ENCODE data around the gene RAB28. TPM values are rescaled to one million over a fixed set of nuclear protein-coding genes. Genes with fewer than 3 reads are reported as not detected.

RAB28 gene
- total RNA-seq, 1 donor from 2014 or later, result 25.9 TPM

DNA sequence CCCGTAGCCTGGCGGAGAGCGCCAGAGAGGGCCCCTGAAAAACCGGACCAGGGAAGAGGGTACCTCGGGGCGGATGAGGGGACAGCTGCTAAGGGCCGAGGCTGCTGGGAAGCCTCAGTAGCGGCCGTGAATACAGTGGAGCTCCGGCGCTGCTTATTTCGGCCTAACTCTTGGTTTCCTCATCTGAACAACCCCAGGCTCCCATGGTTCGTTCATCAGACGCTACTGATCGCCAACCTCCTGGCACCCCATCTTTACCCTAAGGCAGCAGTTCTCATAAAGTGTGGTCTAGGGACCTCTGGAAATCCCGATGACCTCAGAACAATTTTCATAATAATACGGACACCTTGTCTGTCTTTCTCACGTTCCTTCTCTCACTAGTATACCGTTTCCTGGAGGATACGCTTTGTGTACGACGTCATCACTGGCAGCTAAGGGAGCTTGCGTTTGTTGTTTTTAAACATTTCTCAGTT lies 645 bp upstream of the RAB28 start:
- no peaks in the 10 kb centered on the region for H3K36me3 ChIP-seq
- H3K9me3 ChIP-seq (replicated peaks), result peaks cover 7% of the 10 kb centered on the region
- peaks cover 21% of the 10 kb centered on the region for H3K27me3 ChIP-seq (ENCODE audit: low read depth)
- peaks cover 50% of the 10 kb centered on the region for H3K4me1 ChIP-seq
- no peak for DNase-seq
- H3K27ac ChIP-seq (replicated peaks), result peak overlapping the region; percentile 93
- peak; percentile 16 for TF ChIP-seq CTCF (IDR thresholded peaks at IDR 0.05; ENCODE audit: borderline replicate concordance)
- intact Hi-C loops (cut with micrococcal nuclease), result no loop called here
- H3K4me3 ChIP-seq, result peak overlapping the region; percentile 89

GRCh38 chr4:13483768-13484121 lies 395 bp downstream of the RAB28 start:
- H3K36me3 ChIP-seq, result no peaks in the 10 kb centered on the region
- peak overlapping the region; percentile 89 for H3K4me3 ChIP-seq
- peaks cover 7% of the 10 kb centered on the region for H3K9me3 ChIP-seq (replicated peaks)
- H3K4me1 ChIP-seq, result peaks cover 59% of the 10 kb centered on the region
- TF ChIP-seq CTCF (IDR thresholded peaks at IDR 0.05; ENCODE audit: borderline replicate concordance), result no peak
- H3K27me3 ChIP-seq (ENCODE audit: low read depth), result peaks cover 12% of the 10 kb centered on the region
- DNase-seq, result no peak
- H3K27ac ChIP-seq (replicated peaks), result peak overlapping the region; percentile 93
- intact Hi-C loops (cut with micrococcal nuclease), result no loop called here

- Histone ChIP-seq H3K27ac (replicated peaks) (peak overlapping the region; percentile 93), H3K4me1 (peaks cover 64% of the 10 kb centered on the region), H3K36me3 (no peaks in the 10 kb centered on the region), H3K9me3 (replicated peaks) (peaks cover 7% of the 10 kb centered on the region), H3K27me3 (ENCODE audit: low read depth) (peaks cover 7% of the 10 kb centered on the region), H3K4me3 (peak overlapping the region; percentile 89)
- no peak for DNase-seq
- TF ChIP-seq CTCF (IDR thresholded peaks at IDR 0.05; ENCODE audit: borderline replicate concordance), result no peak
- intact Hi-C loops (cut with micrococcal nuclease), result no loop called here
Observed at GRCh38 chr4:13483136-13483767, 888 bp downstream of the RAB28 start.

DNA sequence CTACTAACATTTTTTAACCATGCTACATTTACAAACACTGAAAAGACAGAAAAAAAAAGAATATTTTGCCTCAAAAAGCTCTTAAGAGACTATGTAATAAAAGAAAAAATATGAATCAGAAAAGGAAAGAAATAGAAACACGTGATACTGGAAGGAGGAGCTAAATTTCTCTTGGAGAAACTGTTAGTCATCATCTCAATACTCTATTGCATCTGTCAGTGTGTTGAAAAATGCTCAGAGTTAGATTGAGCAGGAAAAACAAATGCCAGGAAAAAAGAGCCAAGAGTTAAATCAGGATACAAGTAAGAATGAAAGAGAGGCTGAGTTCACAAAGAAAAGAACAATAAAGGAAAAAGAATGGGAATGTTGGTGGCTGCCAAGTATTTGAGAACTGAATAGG lies 2.6 kb downstream of the RAB28 start:
- Histone ChIP-seq H3K27me3 (ENCODE audit: low read depth) (no peaks in the 10 kb centered on the region), H3K9me3 (replicated peaks) (no peaks in the 10 kb centered on the region), H3K27ac (replicated peaks) (peak overlapping the region; percentile 38), H3K4me3 (peak overlapping the region; percentile 16), H3K36me3 (peaks cover 5% of the 10 kb centered on the region), H3K4me1 (peaks cover 81% of the 10 kb centered on the region)
- DNase-seq, result no peak
- intact Hi-C loops (cut with micrococcal nuclease), result no loop called here
- no peak for TF ChIP-seq CTCF (IDR thresholded peaks at IDR 0.05; ENCODE audit: borderline replicate concordance)

DNA sequence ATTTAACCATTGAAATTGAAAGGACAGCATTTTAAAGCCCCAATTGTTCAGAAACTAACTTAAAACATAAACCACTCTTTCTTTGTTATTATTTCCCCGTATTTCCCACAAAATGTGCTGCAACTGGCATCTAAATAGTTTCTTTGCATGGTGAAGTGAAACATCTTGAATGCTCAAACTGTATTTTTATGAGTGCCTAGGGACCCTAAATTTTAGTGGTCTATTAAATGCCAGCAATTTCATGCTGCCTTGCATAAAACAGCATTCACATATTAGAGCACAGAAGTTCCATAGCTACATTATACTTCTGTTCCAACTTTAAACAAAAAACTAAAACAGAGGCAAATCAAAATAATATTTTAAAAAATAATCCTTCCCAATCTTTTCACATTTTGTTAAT lies 5.4 kb downstream of the RAB28 start:
- Histone ChIP-seq H3K36me3 (peaks cover 10% of the 10 kb centered on the region), H3K9me3 (replicated peaks) (no peaks in the 10 kb centered on the region), H3K27me3 (ENCODE audit: low read depth) (no peaks in the 10 kb centered on the region), H3K4me1 (peaks cover 82% of the 10 kb centered on the region), H3K4me3 (no peak overlapping the region), H3K27ac (replicated peaks) (no peak overlapping the region)
- no peak for DNase-seq
- TF ChIP-seq CTCF (IDR thresholded peaks at IDR 0.05; ENCODE audit: borderline replicate concordance), result no peak
- intact Hi-C loops (cut with micrococcal nuclease), result no loop called here

Measured in left ventricle myocardium inferior (tissue), 1 donor.